ENCODE measurements around the gene PRIM1. TPM values are rescaled to one million over a fixed set of nuclear protein-coding genes. Genes with fewer than 3 reads are reported as not detected.

The PRIM1 gene
- total RNA-seq, 1 experiment from 2014 or later, result 50.7 TPM

DNA sequence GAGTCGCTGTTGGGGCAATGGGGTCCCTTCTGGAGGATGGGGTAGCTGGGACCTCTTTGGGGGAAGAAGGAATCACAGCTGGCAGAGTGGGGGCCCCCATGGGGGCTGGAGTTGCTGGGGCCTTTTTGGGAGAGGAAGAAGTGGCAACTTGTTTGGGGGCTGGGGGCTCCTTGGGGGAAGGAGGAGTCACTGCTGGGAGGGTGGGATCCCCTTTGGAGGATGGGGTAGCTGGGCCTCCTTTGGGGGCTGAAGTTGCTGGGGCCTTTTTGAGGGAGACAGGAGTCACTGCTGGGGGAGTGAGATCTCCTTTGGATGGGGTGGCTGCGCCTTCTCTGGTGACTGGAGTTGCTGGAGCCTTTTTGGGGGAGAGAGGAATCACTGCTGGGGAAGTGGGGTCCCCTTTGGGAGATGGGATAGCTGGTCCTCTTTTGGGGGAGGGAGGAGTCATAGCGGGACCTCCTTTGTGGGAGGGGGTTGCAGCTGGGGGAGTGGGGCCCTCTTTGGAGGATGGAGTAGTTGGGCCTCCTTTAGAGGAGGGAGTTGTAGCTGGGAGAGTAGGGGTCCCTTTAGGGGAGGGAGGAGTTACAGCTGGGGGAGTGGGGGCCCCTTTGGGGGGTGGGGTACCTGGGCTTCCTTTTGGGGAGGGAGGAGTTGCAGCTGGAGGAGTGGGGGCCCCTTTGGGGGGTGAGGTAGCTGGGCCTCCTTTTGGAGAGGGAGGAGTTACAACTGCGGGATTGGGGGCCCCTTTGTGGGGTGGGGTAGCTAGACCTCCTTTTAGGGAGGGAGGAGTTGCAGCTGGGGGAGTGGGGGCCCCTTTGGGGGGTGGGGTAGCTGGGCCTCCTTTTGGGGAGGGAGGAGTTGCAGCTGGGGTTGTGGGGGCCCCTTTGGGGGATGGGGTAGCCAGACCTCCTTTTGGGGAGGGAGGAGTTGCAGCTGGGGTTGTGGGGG lies 34.9 kb downstream of the PRIM1 start:
- Histone ChIP-seq H2BK12ac (ENCODE audit: insufficient read length, low read depth, low read length) (no peak overlapping the region), H3K9me3 (ENCODE audit: control insufficient read depth, low read depth, low read length) (no peaks in the 10 kb centered on the region), H2AFZ (ENCODE audit: low read length) (no peak overlapping the region), H4K8ac (replicated peaks; ENCODE audit: insufficient read length, low read depth, low read length) (no peak overlapping the region), H3K4ac (ENCODE audit: low read depth, low read length) (no peak overlapping the region), H3K79me2 (ENCODE audit: insufficient read depth, low read length) (peaks cover 27% of the 10 kb centered on the region; the same call in 1 of the 2 replicates), H4K20me1 (ENCODE audit: control insufficient read depth, insufficient read depth, insufficient read length) (no peaks in the 10 kb centered on the region), H3K23me2 (ENCODE audit: insufficient read length, low read depth, low read length, poor library complexity, severe bottlenecking) (no peaks in the 10 kb centered on the region), H2AK5ac (ENCODE audit: insufficient read length, low read length) (no peak overlapping the region), H3K18ac (ENCODE audit: insufficient read length, low read depth, low read length) (no peak overlapping the region), H4K5ac (ENCODE audit: insufficient read length, low read depth, low read length) (no peak overlapping the region), H3K27me3 (ENCODE audit: insufficient read depth, low read length) (no peaks in the 10 kb centered on the region), H2BK5ac (ENCODE audit: insufficient read length, low read length) (no peak overlapping the region), H4K91ac (ENCODE audit: insufficient read length, low read depth, low read length) (no peak overlapping the region), H3K4me2 (ENCODE audit: insufficient read depth, insufficient read length, low read length) (no peak overlapping the region), H3K56ac (ENCODE audit: insufficient read length, low read depth, low read length) (no peak overlapping the region), H3K23ac (ENCODE audit: insufficient read length, low read depth, low read length) (no peak overlapping the region), H3K27ac (ENCODE audit: insufficient read length, low read depth, low read length) (no peak overlapping the region), H2BK120ac (ENCODE audit: low read depth, low read length, poor library complexity, severe bottlenecking) (no peak overlapping the region), H2BK15ac (ENCODE audit: low read depth, low read length) (no peak overlapping the region), H3K79me1 (ENCODE audit: insufficient read depth, low read depth, low read length, poor library complexity, severe bottlenecking) (peaks cover 11% of the 10 kb centered on the region), H3T11ph (ENCODE audit: low read length) (no peak overlapping the region), H3K14ac (ENCODE audit: insufficient read depth, low read length) (no peak overlapping the region), H2BK20ac (ENCODE audit: low read depth, low read length, poor library complexity, severe bottlenecking) (no peak overlapping the region), H3K4me1 (ENCODE audit: insufficient read depth, low read length) (peaks cover 7% of the 10 kb centered on the region), H3K9ac (ENCODE audit: extremely low read depth, insufficient read length, low read length) (no peak overlapping the region)
- Mint-ChIP-seq H3K27me3 (ENCODE audit: low read depth) (no peaks in the 10 kb centered on the region), H3K4me3 (no peak overlapping the region; a peak in 1 of 5 replicates), H3K9me3 (no peaks in the 10 kb centered on the region), H3K36me3 (ENCODE audit: insufficient read depth in 1 of 3, low read depth in 3 of 3) (peaks cover 81 to 85% (median 84%) of the 10 kb centered on the region in 3 experiments), H3K4me1 (peaks cover 49 to 52% of the 10 kb centered on the region in 2 experiments), H3K27ac (peak overlapping the region in 2 of 3 experiments; percentile 42 to 87; a peak in 3 of 7 replicates)
- TF ChIP-seq, protein P1, sequence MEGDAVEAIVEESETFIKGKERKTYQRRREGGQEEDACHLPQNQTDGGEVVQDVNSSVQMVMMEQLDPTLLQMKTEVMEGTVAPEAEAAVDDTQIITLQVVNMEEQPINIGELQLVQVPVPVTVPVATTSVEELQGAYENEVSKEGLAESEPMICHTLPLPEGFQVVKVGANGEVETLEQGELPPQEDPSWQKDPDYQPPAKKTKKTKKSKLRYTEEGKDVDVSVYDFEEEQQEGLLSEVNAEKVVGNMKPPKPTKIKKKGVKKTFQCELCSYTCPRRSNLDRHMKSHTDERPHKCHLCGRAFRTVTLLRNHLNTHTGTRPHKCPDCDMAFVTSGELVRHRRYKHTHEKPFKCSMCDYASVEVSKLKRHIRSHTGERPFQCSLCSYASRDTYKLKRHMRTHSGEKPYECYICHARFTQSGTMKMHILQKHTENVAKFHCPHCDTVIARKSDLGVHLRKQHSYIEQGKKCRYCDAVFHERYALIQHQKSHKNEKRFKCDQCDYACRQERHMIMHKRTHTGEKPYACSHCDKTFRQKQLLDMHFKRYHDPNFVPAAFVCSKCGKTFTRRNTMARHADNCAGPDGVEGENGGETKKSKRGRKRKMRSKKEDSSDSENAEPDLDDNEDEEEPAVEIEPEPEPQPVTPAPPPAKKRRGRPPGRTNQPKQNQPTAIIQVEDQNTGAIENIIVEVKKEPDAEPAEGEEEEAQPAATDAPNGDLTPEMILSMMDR (conservative IDR thresholded peaks at IDR 0.05), result no peak
- no peak for DNase-seq
- WGBS (ENCODE audit: extremely low coverage, insufficient read length, low lambda C conversion rate), result no CpG with 5 or more reads among the region's 4 CpGs
